CD8-positive, alpha-beta memory T cell (primary cell): ENCODE data around the gene MYPN. TPM values are rescaled to one million over a fixed set of nuclear protein-coding genes. Genes with fewer than 3 reads are reported as not detected.

Source experiments
- CTCF ChIA-PET: fragments of 350-600 bp; sonication (Branson Sonifier 250); formaldehyde crosslinking; loops from one replicate; lab custom pipeline; 2021; ENCODE audit warnings: antibody characterized with exemption; lab: Charles Lee
- POLR2A ChIA-PET: fragments of 350-600 bp; sonication (Branson Sonifier 250); formaldehyde crosslinking; loops from one replicate; lab custom pipeline; 2021; ENCODE audit warnings: antibody characterized with exemption; lab: Charles Lee
- DNase-seq, 5 donors: peaks; one replicate each; pipeline versions ENCODE4 v3.0.0 to v3.0.0-alpha.2; 2020 to 2022; ENCODE audit warnings: mixed read lengths in 1 of 5
- H3K27ac ChIP-seq: one replicate; pipeline ENCODE4 v1.7.0; 2013; ENCODE audit warnings: low read depth, mild to moderate bottlenecking, low read length, moderate library complexity
- H3K27me3 ChIP-seq: 2 replicates; pipeline ENCODE4 v1.7.0; 2013; ENCODE audit warnings: low read length, mild to moderate bottlenecking; ENCODE audit not compliant: insufficient read depth, poor library complexity, severe bottlenecking
- H3K36me3 ChIP-seq: 2 replicates; pipeline ENCODE4 v1.7.0; 2013; ENCODE audit warnings: mild to moderate bottlenecking, low read length, moderate library complexity; ENCODE audit not compliant: insufficient read depth
- H3K4me1 ChIP-seq: 2 replicates; pipeline ENCODE4 v1.7.0; 2013; ENCODE audit warnings: mild to moderate bottlenecking, low read length, moderate library complexity; ENCODE audit not compliant: insufficient read depth
- H3K4me3 ChIP-seq: 2 replicates; pipeline ENCODE4 v1.7.0; 2013; ENCODE audit warnings: mild to moderate bottlenecking, low read length
- H3K9me3 ChIP-seq: 2 replicates; pipeline ENCODE4 v1.7.0; 2013; ENCODE audit warnings: mild to moderate bottlenecking, low read length
- H3K27ac Mint-ChIP-seq, 8 donors: one replicate each; pipeline ENCODE4 v1.8.0; 2020 to 2021; ENCODE audit warnings: mixed read lengths in 8 of 8, mild to moderate bottlenecking in 6 of 8, inconsistent platforms in 3 of 8, moderate library complexity in 3 of 8
- H3K27me3 Mint-ChIP-seq, 2 donors: one replicate each; pipeline ENCODE4 v1.8.0; 2020 to 2021; ENCODE audit warnings: mixed read lengths in 2 of 2, mild to moderate bottlenecking in 1 of 2, moderate library complexity in 1 of 2
- H3K36me3 Mint-ChIP-seq, 3 donors: one replicate each; pipeline ENCODE4 v1.8.0; 2020 to 2021; ENCODE audit warnings: mixed read lengths in 3 of 3, inconsistent platforms in 1 of 3, mild to moderate bottlenecking in 1 of 3
- H3K4me1 Mint-ChIP-seq, 3 donors: one replicate each; pipeline ENCODE4 v1.8.0; 2020 to 2021; ENCODE audit warnings: mixed read lengths in 3 of 3, inconsistent platforms in 1 of 3, mild to moderate bottlenecking in 1 of 3
- H3K4me3 Mint-ChIP-seq, 7 donors: one replicate each; pipeline ENCODE4 v1.8.0; 2020 to 2021; ENCODE audit warnings: mixed read lengths in 7 of 7, mild to moderate bottlenecking in 6 of 7, moderate library complexity in 4 of 7, inconsistent platforms in 2 of 7
- H3K9me3 Mint-ChIP-seq, 5 donors: one replicate each; pipeline ENCODE4 v1.8.0; 2020 to 2022; ENCODE audit warnings: mixed read lengths in 5 of 5, mild to moderate bottlenecking in 3 of 5, moderate library complexity in 2 of 5, inconsistent platforms in 1 of 5
- polyA plus RNA-seq: library from polyadenylated mRNA; unstranded; fragments of 300-500 nt; fragmentation: Illumina TruSeq; gene quantifications from one replicate; pipeline ENCODE4 v1.2.3, GENCODE V29; 2021
- total RNA-seq, 2 experiments: library from RNA; stranded (reverse); gene quantifications; one replicate each; pipeline ENCODE4 v1.2.3, GENCODE V29; 2021

The MYPN gene
- total and polyA plus RNA-seq, 3 experiments from 2014 or later: not detected

- Mint-ChIP-seq H3K27me3 (peaks cover 5 to 14% of the 10 kb centered on the region in 2 donors), H3K9me3 (no peaks in the 10 kb centered on the region), H3K4me3 (no peak overlapping the region), H3K27ac (no peak overlapping the region), H3K4me1 (no peaks in the 10 kb centered on the region), H3K36me3 (no peaks in the 10 kb centered on the region)
- H3K27me3 ChIP-seq: no peaks in the 10 kb centered on the region
- no peaks in the 10 kb centered on the region for H3K36me3 ChIP-seq
- no peak for DNase-seq
- H3K4me3 ChIP-seq: no peak overlapping the region
- no peaks in the 10 kb centered on the region for H3K9me3 ChIP-seq
- ChIA-PET CTCF (no interaction called here), POLR2A (interaction anchor here (0.6 kb wide), 1 partner anchor 18 kb away, joined by 5 read pairs; no protein-coding TSS in a partner anchor)
- H3K27ac ChIP-seq: no peak overlapping the region
- no peaks in the 10 kb centered on the region for H3K4me1 ChIP-seq
Observed at GRCh38 chr10:68108653-68109052, 635 bp upstream of the MYPN start.

GRCh38 chr10:68110027-68110426, 739 bp downstream of the MYPN start:
- Mint-ChIP-seq H3K4me1 (no peaks in the 10 kb centered on the region), H3K27me3 (peaks cover 5 to 14% of the 10 kb centered on the region in 2 donors), H3K36me3 (no peaks in the 10 kb centered on the region), H3K4me3 (no peak overlapping the region), H3K27ac (no peak overlapping the region), H3K9me3 (no peaks in the 10 kb centered on the region)
- H3K4me1 ChIP-seq: no peaks in the 10 kb centered on the region
- H3K36me3 ChIP-seq: no peaks in the 10 kb centered on the region
- H3K27me3 ChIP-seq: no peaks in the 10 kb centered on the region
- ChIA-PET CTCF (interaction anchor here (1.1 kb wide), 1 partner anchor 15 kb away, joined by 3 read pairs; no protein-coding TSS in a partner anchor), POLR2A (no interaction called here)
- H3K27ac ChIP-seq: no peak overlapping the region
- H3K4me3 ChIP-seq: no peak overlapping the region
- DNase-seq: no peak
- no peaks in the 10 kb centered on the region for H3K9me3 ChIP-seq

GRCh38 chr10:68111584-68111983, 2.3 kb downstream of the MYPN start:
- CTCF ChIA-PET: no interaction called here
- POLR2A ChIA-PET: no interaction called here
- peak overlapping the region in 1 of 8 donors; percentile 77 for H3K27ac Mint-ChIP-seq
- no peaks in the 10 kb centered on the region for H3K4me1 Mint-ChIP-seq
- peaks cover 7 to 22% of the 10 kb centered on the region in 2 donors for H3K27me3 Mint-ChIP-seq
- H3K27ac ChIP-seq: no peak overlapping the region
- H3K4me1 ChIP-seq: no peaks in the 10 kb centered on the region
- no peaks in the 10 kb centered on the region for H3K27me3 ChIP-seq
- no peak for DNase-seq
- no peaks in the 10 kb centered on the region for H3K9me3 ChIP-seq
- H3K9me3 Mint-ChIP-seq: no peaks in the 10 kb centered on the region
- peaks cover 0 to 5% (median 0%) of the 10 kb centered on the region in 3 donors for H3K36me3 Mint-ChIP-seq
- no peak overlapping the region for H3K4me3 ChIP-seq
- no peaks in the 10 kb centered on the region for H3K36me3 ChIP-seq
- no peak overlapping the region for H3K4me3 Mint-ChIP-seq

- CTCF ChIA-PET: no interaction called here
Observed at GRCh38 chr10:68112837-68113236, 3.5 kb downstream of the MYPN start.

GRCh38 chr10:68118657-68119056, 9.4 kb downstream of the MYPN start:
- Histone ChIP-seq H3K4me3 (no peak overlapping the region), H3K36me3 (no peaks in the 10 kb centered on the region), H3K4me1 (no peaks in the 10 kb centered on the region), H3K9me3 (no peaks in the 10 kb centered on the region), H3K27me3 (no peaks in the 10 kb centered on the region), H3K27ac (no peak overlapping the region)
- no peak overlapping the region for H3K27ac Mint-ChIP-seq
- H3K36me3 Mint-ChIP-seq: peaks cover 0 to 5% (median 0%) of the 10 kb centered on the region in 3 donors
- H3K4me1 Mint-ChIP-seq: no peaks in the 10 kb centered on the region
- peaks cover 8 to 28% of the 10 kb centered on the region in 2 donors for H3K27me3 Mint-ChIP-seq
- no peaks in the 10 kb centered on the region for H3K9me3 Mint-ChIP-seq
- no peak for DNase-seq
- ChIA-PET CTCF (no interaction called here), POLR2A (no interaction called here)
- H3K4me3 Mint-ChIP-seq: no peak overlapping the region

More at GRCh38 chr10:68112837-68113236, 3.5 kb downstream of the MYPN start:
- peaks cover 5 to 24% of the 10 kb centered on the region in 2 donors for H3K27me3 Mint-ChIP-seq
- no peaks in the 10 kb centered on the region for H3K4me1 ChIP-seq
- POLR2A ChIA-PET: no interaction called here
- peaks cover 0 to 5% (median 0%) of the 10 kb centered on the region in 3 donors for H3K36me3 Mint-ChIP-seq
- DNase-seq: no peak
- H3K4me3 Mint-ChIP-seq: no peak overlapping the region
- H3K4me1 Mint-ChIP-seq: no peaks in the 10 kb centered on the region
- no peaks in the 10 kb centered on the region for H3K9me3 ChIP-seq
- H3K27ac Mint-ChIP-seq: no peak overlapping the region
- no peak overlapping the region for H3K4me3 ChIP-seq
- no peaks in the 10 kb centered on the region for H3K36me3 ChIP-seq
- H3K9me3 Mint-ChIP-seq: no peaks in the 10 kb centered on the region
- no peaks in the 10 kb centered on the region for H3K27me3 ChIP-seq
- no peak overlapping the region for H3K27ac ChIP-seq

GRCh38 chr10:68121020-68121743, 11.9 kb downstream of the MYPN start:
- Histone ChIP-seq H3K36me3 (no peaks in the 10 kb centered on the region), H3K4me1 (no peaks in the 10 kb centered on the region), H3K27ac (no peak overlapping the region), H3K9me3 (no peaks in the 10 kb centered on the region), H3K27me3 (no peaks in the 10 kb centered on the region), H3K4me3 (no peak overlapping the region)
- peaks cover 8 to 20% of the 10 kb centered on the region in 2 donors for H3K27me3 Mint-ChIP-seq
- no peaks in the 10 kb centered on the region for H3K9me3 Mint-ChIP-seq
- POLR2A ChIA-PET: no interaction called here
- no peaks in the 10 kb centered on the region for H3K36me3 Mint-ChIP-seq
- H3K4me3 Mint-ChIP-seq: no peak overlapping the region
- CTCF ChIA-PET: no interaction called here
- DNase-seq: no peak
- no peaks in the 10 kb centered on the region for H3K4me1 Mint-ChIP-seq
- H3K27ac Mint-ChIP-seq: no peak overlapping the region

- Histone ChIP-seq H3K4me1 (no peaks in the 10 kb centered on the region), H3K9me3 (no peaks in the 10 kb centered on the region), H3K36me3 (no peaks in the 10 kb centered on the region), H3K27me3 (no peaks in the 10 kb centered on the region), H3K27ac (no peak overlapping the region), H3K4me3 (no peak overlapping the region)
- CTCF ChIA-PET: no interaction called here
- DNase-seq: no peak
- peaks cover 0 to 2% (median 0%) of the 10 kb centered on the region in 3 donors for H3K36me3 Mint-ChIP-seq
- H3K4me3 Mint-ChIP-seq: no peak overlapping the region
- POLR2A ChIA-PET: no interaction called here
- peaks cover 5 to 20% of the 10 kb centered on the region in 2 donors for H3K27me3 Mint-ChIP-seq
- H3K4me1 Mint-ChIP-seq: no peaks in the 10 kb centered on the region
- no peak overlapping the region for H3K27ac Mint-ChIP-seq
- no peaks in the 10 kb centered on the region for H3K9me3 Mint-ChIP-seq
Observed at GRCh38 chr10:68121852-68122251, 12.6 kb downstream of the MYPN start.

GRCh38 chr10:68124718-68125117, 15.4 kb downstream of the MYPN start:
- Mint-ChIP-seq H3K4me3 (no peak overlapping the region), H3K27ac (peak overlapping the region in 1 of 8 donors; percentile 4), H3K9me3 (no peaks in the 10 kb centered on the region), H3K4me1 (no peaks in the 10 kb centered on the region), H3K27me3 (peaks cover 3 to 13% of the 10 kb centered on the region in 2 donors), H3K36me3 (peaks cover 0 to 2% (median 0%) of the 10 kb centered on the region in 3 donors)
- no peak overlapping the region for H3K4me3 ChIP-seq
- no peak for DNase-seq
- ChIA-PET CTCF (interaction anchor here (1.2 kb wide), 1 partner anchor 15 kb away, joined by 3 read pairs; no protein-coding TSS in a partner anchor), POLR2A (no interaction called here)
- H3K4me1 ChIP-seq: no peaks in the 10 kb centered on the region
- H3K36me3 ChIP-seq: no peaks in the 10 kb centered on the region
- no peaks in the 10 kb centered on the region for H3K9me3 ChIP-seq
- H3K27me3 ChIP-seq: no peaks in the 10 kb centered on the region
- no peak overlapping the region for H3K27ac ChIP-seq
